ENCODE data around the gene RNF34.

Gene RNF34

DNA sequence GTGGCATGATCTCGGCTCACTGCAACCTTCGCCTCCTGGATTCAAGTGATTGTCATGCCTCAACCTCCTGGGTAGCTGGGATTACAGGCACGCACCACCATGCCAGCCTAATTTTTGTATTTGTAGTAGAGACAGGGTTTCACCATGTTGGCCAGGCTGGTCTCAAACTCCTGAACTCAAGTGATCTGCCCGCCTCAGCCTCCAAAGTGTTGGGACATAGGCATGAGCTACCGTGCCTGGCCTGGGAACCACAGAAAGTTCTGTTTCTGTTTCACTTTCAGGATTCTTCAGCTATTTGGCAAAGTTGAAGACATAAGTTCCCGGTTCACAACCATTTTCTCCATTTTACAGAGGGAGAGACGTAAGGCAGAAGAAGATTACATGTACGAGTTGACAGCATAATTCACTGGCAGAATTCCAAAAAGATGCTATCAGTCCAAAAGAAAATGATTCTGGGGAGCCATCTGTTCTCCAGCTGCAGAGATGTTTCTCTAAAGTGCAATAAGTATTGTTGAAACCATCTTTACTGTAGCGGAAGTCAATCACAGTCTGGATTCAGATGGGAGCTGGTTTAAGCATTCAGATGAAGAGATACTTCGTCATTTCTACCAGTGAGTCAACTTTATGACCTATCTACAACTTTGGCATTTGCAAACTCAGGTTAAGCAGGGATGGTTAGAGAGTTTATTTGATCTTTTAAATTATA is 8.1 kb upstream of the RNF34 start:
- no peak for DNase-seq

DNA sequence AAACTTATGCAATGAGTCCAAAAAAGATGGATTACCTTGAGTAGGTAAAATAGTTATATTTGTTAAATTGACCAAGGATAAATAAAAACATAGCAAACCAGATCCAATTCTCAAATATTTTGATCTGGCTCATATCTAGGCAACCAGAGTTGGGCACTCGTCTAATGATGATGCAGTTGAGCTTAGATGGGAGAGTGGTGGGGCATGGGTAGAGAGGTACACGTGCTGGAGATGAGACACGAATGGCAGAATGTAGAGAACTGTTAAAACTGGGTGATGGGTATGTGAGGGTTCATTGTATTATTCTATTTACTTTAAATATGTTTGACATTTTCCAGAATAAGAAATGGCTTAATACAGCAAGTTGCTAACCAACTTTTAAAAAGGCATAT is 7.6 kb upstream of the RNF34 start:
- DNase-seq: no peak

DNA sequence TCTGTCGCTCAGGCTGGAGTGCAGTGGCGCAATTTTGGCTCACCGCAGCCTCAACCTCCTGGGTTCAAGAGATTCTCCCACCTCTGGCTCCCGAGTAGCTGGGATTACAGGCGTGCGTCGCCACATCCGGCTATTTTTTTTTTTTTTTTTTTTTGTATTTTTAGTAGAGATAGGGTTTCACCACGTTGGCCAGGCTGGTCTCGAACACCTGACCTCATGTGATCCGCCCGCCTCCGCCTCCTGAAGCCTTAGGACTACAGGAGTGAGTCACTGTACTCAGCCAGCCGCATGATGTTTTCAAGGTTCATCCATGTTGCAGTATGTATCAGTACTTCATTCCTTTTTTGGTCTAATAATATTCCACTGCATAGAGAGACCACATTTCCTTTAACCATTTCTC is 2.4 kb upstream of the RNF34 start:
- no peak for DNase-seq

DNA sequence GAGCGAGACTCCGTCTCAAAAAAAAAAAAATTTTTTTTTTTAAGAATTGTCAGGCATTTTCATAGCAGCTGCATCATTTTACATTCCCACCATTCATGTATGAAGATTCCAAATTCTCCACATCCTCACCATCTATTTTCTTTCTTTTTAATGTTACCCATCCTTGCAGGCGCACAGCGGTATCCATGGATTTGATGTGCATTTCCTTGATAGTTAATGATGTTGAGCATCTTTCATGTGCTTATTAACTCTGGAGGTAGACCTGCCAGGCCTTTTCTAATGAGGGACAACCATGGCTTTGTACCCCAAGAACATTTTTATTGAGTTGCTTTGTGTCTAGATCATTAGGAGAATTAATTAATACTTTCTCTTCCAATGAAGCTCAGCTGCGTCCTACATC is 1.6 kb upstream of the RNF34 start:
- DNase-seq: no peak

DNA sequence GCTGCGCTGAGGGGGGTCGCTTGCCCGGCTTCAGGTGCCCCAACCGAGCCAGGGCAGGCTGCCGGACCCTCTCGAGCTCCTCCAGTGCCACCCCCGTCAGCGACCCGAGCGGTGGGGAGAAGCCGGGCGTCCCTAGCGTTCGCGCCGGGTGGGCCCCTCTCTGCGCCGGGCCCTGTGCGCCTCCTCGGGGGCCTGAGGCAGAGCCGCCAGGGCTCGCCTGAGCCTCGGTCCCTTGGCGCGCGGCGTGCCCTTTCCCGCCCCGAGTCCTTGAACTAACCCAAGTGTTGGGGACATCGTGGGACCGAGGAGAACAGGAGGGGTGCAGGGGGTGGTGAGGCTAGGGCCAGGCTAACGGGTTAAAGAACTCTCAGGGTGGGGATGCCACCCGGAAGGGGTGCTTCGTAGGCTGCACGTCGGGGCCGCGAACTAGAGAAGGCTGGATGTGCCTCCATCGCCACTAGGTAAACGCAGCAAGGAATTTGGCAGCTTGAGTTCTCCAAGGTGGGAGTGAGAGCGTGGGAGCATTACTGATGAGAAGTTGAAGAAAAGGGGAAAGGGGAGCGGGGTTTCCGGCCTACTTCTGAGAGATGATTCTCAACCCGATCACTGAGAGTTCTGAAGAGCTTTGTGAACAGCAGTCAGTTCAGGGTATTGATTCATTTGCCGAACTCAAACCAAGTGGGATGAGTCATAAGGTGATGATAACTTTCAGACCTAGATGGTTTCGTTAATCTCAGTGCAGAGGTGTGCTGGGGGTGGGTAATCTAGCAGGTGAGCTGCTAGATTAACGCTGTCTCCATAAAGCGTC is 618 bp downstream of the RNF34 start:
- peak; percentile 56 for DNase-seq

DNA sequence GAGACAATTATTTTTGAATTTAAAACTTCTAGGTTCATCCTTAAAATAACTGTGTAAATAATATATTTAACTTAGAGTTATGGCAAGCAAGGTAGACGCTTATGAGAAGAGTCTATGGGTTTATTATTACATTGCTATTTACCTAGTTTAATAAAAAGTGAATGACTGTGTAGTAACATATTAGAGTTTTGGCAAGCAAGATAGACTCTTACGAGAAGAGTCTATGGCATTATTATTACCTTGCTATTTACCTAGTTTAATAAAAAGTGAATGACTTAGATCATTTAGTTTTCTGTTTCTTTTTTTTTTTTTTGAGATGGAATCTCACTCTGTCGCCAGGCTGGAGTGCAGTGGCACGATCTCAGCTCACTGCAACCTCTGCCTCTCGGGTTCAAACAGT is 3.8 kb downstream of the RNF34 start:
- DNase-seq: no peak

DNA sequence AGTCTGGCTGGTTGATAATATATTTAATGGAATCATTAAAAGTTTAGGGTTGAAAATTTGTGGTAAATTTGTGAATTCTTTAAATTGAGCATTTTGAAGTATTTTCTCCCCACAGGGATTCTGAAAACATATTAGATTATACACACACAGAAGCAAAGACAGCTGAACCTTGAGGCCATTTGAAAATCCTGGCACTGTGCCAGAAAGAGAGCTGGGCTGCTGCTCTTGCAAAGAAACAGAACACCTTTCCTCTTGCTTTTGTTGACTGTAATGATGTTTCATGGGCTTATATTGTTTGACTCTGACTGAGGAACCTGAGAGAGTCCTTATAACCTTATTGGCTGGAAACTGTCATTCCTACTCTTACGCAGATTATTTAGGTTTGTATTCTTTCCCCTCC is 4.8 kb downstream of the RNF34 start:
- peak; percentile 88 for DNase-seq

DNA sequence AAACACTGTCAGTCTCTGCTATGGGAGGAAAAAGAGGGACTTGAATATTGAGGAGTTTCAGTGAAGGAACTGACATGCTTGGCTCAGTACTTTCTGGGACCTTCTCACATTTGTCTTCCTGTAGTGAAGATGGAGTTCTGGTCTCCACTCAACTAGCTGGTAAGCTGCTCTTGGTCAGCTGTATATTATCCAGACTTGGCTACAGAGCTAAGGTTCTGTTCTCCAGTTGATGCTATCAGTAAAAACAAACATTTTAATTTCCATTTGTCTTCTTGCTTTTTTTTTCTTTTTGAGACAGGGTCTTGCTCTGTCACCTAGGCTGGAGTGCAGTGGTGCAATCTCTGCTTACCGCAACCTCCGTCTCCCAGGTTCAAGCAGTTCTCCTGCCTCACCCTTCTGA is 5.3 kb downstream of the RNF34 start:
- DNase-seq: no peak

DNA sequence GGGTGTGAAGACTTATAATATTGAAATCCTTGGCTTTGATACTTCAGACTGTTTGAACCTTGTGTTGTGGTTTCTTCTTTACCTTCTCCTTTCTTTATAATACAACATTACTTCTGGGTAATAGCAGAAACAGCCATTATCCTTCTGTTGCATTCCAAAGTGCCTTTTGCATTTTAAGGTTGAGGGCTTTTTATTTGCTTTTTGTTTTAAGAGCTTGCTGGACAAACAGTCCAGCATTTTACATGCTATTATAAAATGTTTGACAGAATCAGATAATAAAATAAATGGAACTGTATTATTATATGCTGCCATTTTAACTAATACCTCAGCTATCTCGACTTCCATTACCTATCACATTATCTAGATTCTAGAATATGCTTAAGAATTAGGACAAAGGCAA is 14.0 kb downstream of the RNF34 start:
- DNase-seq: no peak

DNA sequence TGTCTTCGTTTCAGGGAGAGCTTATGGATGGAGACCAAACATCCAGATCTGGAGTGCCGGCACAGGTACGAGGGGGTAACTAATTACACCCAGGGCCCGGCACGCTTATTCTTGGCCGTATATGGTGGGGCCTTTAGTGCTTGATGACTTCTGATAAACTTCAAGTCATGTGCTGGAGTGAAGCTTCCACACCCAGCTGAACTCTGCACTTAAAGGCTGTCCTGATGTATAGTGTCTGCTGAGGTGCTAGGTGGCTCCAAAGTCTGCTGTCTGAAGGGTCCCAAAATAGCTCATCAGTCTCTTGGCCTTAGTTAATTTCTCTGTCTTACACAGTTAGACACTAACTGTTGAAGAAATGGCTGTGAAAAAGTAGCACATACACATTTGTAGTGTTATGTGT is 17.9 kb downstream of the RNF34 start:
- no peak for DNase-seq

DNA sequence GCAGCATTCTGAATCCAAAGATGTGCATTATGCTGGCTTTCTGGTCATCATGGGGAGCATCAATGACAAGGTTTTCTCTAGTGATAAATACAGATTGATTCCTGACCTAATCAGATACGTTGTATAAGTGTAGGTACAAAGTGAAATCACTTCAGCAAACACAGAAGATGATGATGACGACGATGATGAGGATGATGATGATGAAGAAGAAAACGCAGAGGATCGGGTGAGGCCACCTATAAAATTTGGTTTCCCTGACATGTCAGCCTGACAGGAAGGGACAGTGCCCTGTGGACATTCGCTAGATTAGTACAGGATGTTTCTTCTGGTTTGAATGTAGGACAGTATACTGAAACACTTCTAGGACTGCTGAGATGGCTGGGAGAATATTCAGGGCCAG is 20.2 kb downstream of the RNF34 start:
- DNase-seq: no peak

DNA sequence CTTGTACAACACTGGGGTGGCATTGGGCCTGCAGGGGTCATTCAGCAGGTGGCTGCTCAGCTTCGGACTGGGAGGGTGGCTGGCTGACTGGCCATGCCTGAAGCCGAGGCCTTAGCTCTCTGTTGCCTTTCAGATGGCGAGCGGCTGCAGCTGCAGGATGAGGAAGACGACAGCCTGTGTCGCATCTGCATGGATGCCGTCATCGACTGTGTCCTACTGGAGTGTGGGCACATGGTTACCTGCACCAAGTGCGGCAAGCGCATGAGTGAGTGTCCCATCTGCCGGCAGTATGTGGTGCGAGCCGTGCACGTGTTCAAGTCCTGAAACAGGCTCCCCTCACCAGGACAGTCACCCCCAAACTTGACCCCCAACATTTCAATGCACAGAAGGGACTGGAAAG is 23.3 kb downstream of the RNF34 start:
- DNase-seq: no peak

DNA sequence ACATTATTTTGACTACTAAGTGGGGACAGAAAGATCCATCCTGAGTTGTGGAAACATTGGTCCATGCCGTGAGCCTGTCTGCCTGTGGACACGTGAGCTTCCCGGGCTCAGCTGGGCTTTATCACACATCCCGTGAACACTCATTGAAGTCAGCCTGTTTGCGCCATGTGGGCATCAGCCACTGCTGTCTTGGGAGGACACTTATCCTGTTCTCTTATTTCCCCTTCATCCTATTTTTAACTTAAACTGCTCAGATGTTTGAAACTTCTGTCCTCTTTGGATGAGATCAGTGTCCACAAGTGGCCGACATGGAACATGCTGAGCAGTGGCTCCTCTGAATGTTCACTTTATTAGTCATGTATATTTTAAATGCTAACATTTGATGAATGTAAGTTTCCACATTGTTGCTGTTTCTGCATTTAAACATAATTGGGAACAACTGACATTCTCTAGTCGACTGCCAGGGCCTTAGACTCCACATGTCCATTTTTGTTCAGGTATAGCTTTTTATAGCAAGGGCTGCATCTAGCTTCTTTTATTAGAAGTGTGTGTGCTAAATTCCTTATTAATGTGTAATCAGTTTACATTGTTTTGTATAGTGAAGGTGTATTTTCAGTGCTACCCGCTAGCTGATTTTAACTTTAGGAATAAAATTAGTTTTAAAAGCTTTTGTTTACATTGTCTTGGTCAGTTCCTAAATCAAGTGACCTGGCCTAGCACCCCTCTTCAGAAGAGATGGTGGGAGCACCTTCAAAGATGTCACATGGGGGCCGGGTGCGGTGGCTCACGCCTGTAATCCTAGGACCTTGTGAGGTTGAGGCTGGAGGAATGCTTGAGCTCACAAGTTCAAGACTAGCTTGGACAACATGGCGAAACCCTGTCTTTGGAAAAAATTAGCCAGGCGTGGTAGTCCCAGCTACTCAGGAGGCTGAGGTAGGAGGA is 24.0 kb downstream of the RNF34 start:
- DNase-seq: no peak

DNA sequence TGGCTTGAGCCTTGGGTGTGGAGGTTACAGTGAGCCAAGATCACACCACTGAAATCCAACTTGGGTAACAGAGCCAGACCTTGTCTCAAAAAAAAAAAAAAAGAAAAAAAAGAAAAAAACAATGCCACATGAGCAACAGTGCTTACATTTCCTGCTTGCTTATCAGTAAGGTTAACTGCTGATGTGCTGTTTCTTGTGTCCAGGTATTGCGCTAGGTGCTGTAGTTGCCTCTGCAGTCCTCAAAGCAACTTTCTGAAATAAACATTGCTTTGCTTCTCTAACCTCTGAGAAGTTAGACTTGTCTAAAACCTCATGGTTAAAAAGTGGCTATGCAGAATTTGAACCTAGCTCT is 24.7 kb downstream of the RNF34 start:
- DNase-seq: no peak

DNA sequence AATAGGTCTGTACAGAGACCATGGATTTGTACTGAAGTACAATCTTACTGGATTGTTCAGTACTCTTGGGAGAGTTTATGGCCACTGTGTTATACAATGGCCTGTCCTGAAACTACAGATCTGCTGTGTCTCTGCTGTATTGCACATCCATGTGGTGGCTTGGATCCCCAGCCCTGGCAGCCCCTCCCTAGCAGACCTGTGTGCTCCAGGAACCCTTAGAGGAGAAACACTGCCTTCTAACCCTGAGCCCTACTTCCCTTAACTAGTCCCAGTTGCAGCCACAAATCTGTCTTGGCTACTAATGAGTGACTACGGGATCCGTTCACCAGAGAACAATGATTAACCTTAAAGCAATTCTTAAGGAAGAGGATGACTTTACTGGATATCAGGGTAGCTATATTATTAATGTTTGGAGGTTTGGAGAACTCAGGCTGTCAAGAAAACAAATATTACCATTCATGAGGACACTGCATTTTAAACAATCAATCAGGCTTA is 27.7 kb downstream of the RNF34 start:
- DNase-seq: no peak

DNA sequence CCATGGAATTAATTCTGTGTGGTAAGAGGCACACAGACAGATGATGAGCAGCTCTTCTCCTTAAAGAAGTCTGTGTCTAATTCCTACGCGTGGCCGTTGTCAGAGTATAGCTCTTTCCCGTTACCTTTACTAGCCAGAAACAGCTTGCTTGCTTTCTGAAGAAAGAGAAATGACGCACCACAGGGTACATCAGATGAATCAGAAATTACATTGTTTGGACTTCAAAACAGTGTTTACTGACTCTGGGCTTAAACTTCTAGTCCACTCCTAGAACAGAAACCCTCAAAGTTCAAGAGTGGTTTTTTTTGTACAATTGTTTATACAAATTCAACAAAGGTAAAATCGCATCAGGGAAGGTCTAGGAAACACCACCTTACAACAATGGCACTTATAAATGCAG is 29.0 kb downstream of the RNF34 start:
- no peak for DNase-seq

DNA sequence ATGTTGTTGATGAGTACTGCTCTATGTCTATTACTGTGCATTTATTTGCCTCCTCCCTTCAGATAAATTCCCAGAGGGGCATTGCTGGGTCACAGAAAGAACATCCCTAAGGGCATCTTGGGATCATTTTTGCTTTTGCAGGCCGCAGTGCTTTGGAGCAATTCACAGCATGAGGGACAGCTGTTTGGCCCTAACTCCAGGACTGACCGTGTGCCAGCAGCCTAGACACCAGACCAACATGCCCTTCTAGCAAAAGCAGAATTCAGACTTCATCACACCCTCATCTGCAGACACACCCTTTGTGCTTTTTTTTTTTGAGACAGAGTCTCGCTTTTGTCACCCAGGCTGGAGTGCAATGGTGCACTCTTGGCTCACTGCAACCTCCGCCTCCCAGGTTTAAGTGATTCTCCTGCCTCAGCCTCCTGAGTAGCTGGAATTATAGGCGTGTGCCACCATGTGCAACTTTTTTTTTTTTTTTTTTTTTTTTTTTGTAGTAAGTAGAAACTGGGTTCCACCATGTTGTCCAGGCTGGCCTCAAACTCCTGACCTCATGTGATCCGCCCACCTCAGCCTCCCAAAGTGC is 31.0 kb downstream of the RNF34 start:
- no peak for DNase-seq

DNA sequence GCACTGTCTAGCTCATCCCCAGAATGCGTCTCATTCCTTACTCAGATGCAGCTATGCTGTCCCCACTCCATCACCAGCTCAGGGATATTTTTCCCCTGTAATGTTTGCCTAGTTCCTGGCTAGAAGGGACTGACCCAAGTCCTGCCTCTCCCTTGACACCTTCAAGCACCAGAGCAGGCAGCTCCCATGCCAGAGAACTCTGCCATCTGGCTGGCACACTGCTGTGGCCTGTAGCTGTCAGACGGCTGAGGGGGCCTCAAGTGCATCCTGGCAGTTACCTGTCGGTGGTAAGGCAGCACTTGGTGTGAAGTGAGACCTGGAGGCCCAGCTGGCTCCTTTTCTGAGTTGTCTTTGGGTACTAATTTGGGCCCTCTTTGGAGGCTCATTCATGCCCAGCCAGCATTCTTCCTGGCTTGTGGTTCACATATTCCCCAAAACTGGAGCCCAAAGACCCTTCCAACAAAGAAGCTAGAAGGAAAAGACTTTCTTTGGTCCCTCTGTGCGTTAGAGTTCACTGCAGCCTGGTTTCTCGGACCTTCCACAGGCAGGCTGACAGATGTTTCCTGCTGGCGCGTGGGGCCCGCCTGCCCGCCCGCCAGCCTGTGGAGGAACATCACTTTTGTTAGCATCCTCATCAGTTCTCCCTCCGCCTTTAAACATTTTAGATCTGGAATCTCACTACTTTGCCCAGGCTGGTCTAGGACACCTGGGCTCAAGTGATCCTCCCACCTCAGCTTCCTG is 33.0 kb downstream of the RNF34 start:
- DNase-seq: no peak

DNA sequence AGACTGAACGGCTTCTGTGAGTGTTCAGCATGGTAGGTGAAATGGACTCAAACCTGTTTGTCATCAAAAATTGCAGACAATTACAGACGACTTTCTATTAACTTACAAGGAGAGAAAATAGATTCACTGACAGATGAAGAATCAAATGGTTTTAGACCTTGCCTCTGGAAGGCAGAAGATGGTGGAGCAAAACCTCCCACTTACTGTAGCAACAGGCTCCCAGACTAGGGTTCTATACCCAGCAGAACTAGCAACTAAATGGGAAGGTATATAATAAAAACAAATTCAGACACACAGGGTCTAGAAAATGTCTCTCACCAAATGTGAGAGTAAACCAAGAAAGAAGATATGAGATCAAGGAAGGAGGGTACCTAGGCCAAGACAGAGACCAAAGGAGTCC is 36.8 kb downstream of the RNF34 start:
- DNase-seq: no peak

DNA sequence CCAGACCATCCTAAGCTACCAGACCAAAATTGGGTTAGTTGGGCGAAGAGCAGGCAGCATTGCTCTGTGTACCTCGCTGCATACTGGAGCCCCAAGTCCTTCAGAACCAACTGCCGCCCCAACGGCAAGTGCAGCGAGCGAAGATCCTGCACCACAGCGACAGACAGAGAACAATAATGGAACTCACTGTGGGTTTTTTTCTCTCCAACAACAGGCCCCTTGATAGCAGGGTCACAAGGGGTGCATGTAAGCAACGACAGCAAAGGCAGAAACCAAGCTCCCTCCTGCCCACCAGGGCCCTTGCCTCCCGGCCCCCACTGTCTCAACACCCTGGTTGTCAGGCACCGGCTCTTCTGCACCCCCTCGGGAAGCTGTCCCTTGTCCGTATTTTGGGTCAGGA is 39.0 kb downstream of the RNF34 start:
- DNase-seq: no peak

DNA sequence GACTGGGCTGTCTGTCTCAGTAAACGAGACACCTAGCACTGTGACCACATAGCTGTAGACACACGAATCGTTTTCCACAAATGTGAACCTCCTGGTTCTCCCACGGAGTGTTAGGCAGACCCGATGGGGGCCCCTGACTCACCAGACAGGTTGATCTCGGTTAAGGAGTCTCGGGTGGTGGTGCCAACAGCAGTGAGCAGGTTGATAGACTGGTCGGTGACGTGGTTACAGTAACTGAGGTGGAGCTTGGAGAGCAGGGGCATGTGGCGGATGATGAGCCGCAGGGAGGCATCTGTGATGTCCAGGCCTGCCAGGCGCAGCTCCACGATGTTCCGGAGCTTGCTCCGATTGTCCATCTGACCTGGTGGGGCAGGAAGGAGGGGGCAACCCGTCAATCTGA is 39.8 kb downstream of the RNF34 start:
- DNase-seq: no peak

DNA sequence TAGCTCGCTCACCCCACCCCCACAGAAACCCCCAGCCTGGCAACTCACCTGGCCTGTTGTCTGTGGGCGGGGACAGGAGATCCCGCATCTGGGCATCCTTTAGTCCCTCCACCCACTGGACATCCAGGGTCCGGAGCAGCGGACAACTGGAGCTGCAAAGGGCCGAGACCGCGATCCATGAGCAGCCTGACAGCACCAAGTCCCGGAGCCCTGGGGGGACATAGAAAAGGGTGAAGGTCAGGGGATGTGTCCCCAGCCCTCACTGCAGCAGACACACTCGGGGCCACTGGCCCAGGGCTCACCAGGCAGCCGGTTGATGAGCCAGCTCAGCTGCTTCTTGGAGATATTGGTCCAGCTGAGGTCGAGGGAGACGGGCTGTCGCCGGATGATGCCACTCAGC is 40.9 kb downstream of the RNF34 start:
- DNase-seq: no peak

Data from NCI-H146 (cell line).